Esophagus (tissue), 2 donors: ENCODE data around the gene FTH1. TPM values are rescaled to one million over a fixed set of nuclear protein-coding genes. Genes with fewer than 3 reads are reported as not detected.
"Not testable (repeated sequence)": the region's sequence is repeated elsewhere in the genome, so short reads cannot be mapped to it uniquely, and the experiment has no call there.

Experiments used
- H3K27ac ChIP-seq, 2 donors: one replicate each; pipeline ENCODE4 v1.5.1; 2013; ENCODE audit warnings: low read depth in 2 of 2, mild to moderate bottlenecking in 2 of 2, inconsistent platforms in 1 of 2, low read length in 1 of 2, moderate library complexity in 1 of 2
- H3K27me3 ChIP-seq, 2 donors: one replicate each; pipeline ENCODE4 v1.6.1; 2013; ENCODE audit warnings: low read length in 2 of 2, control low read depth in 1 of 2, mild to moderate bottlenecking in 1 of 2; ENCODE audit not compliant: insufficient read depth in 2 of 2, control insufficient read depth in 1 of 2
- H3K36me3 ChIP-seq, 2 donors: one replicate each; pipeline ENCODE4 v1.6.1; 2013; ENCODE audit warnings: low read length in 1 of 2; ENCODE audit not compliant: control insufficient read depth in 2 of 2, insufficient read depth in 2 of 2
- H3K4me1 ChIP-seq, 2 donors: one replicate each; pipeline ENCODE4 v1.6.1; 2013; ENCODE audit warnings: low read length in 1 of 2; ENCODE audit not compliant: control insufficient read depth in 2 of 2, insufficient read depth in 2 of 2
- H3K4me3 ChIP-seq, 2 donors: one replicate each; pipeline ENCODE4 v1.5.1; 2013; ENCODE audit warnings: low read length in 2 of 2, mild to moderate bottlenecking in 2 of 2, low read depth in 1 of 2, moderate library complexity in 1 of 2
- H3K9me3 ChIP-seq, 2 donors: one replicate each; pipeline ENCODE4 v1.6.1; 2013; ENCODE audit warnings: mild to moderate bottlenecking in 2 of 2, low read depth in 1 of 2, low read length in 1 of 2, moderate library complexity in 1 of 2; ENCODE audit not compliant: control insufficient read depth in 2 of 2, insufficient read depth in 1 of 2
- WGBS, 2 donors: extraction: QIAGEN DNeasy Blood & Tissue Kit; methylation state at CpG; one replicate each; pipeline ENCODE4 v1.1.7; 2013; 5-methylcytosine and 5-hydroxymethylcytosine counted together
- polyA plus RNA-seq, 2 donors: library from polyadenylated mRNA; stranded (reverse); fragments of 200-250 nt; gene quantifications; one replicate each; pipeline ENCODE4 v1.2.3, GENCODE V29; 2013
- donor health status: healthy with polysubstance abuse.
- donor health status: Bipolar disorder and iron deficiency.

FTH1 gene
- polyA plus RNA-seq, 2 donors: 3,491 to 8,500 TPM

DNA sequence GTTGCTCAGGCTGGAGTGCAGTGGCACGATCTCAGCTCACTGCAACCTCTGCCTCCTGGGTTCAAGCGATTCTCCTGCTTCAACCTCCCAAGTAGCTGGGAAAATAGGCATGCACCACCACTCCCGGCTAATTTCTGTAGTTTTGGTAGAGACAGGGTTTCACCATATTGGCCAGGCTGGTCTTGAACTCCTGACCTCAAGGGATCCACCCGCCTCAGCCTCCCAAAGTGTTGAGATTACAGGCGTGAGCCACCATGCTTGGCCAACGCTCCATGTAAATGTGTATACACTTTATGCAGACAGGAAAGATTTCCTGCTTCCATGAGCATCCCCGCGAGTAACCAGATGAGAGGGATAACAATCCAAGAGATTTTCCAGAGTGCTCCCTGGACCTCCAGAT, 34.8 kb upstream of the FTH1 start:
- H3K9me3 ChIP-seq, H3K36me3 ChIP-seq, H3K27ac ChIP-seq, H3K4me3 ChIP-seq, H3K27me3 ChIP-seq, H3K4me1 ChIP-seq: not testable (repeated sequence)
- WGBS, 2 donors: 92 to 94% methylated on average over 8 of the region's 8 CpGs

DNA sequence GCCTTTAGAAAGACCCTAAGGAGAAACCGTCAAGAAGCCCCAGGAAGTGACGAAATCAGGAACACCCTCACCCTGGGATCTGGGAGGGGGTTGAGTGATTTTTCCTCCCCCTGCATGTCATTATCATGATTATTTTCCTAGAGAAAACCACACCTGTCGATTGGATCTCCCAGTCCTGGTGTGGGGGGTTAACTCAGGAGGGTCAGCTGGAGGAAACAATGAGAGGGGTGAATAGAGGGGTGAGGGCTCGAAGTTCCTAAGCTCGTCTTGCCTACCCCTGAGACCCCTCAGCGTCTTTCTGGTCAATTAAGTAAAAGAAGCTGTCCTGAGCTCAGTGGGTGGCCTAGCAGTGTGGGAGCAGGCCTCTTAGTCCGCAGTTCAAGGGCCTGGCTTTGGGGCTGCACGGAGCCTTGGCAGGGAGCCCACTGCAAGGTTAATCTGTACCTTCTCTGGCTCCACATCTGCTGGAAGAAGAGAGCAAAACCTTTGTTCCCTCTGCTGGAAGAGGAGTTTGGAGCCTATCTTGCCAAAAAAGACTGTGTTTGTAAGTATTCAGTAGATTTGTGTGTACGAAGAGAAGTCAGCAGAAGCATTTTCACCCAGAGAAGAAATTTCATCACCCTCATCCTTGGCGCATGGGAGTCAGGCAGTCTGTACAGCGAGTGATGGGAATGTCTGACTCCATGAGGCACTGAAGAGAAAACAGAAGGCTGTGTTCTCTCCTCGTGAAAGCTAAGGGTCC, 34.2 kb upstream of the FTH1 start:
- Histone ChIP-seq H3K27me3 (no peaks in the 10 kb centered on the region), H3K27ac (no peak overlapping the region), H3K4me1 (no peaks in the 10 kb centered on the region), H3K9me3 (peaks cover 2% of the 10 kb centered on the region in 2 donors), H3K36me3 (peaks cover 0 to 4% of the 10 kb centered on the region in 2 donors), H3K4me3 (no peak overlapping the region)
- 49 to 76% methylated on average over 12 of the region's 12 CpGs for WGBS, 2 donors

GRCh38 chr11:62000539-62001446, 33.4 kb upstream of the FTH1 start:
- Histone ChIP-seq H3K27me3 (no peaks in the 10 kb centered on the region), H3K4me1 (no peaks in the 10 kb centered on the region), H3K4me3 (no peak overlapping the region), H3K27ac (no peak overlapping the region), H3K36me3 (peaks cover 0 to 4% of the 10 kb centered on the region in 2 donors), H3K9me3 (peaks cover 2% of the 10 kb centered on the region in 2 donors)
- 79 to 93% methylated on average over 23 of the region's 23 CpGs for WGBS, 2 donors

DNA sequence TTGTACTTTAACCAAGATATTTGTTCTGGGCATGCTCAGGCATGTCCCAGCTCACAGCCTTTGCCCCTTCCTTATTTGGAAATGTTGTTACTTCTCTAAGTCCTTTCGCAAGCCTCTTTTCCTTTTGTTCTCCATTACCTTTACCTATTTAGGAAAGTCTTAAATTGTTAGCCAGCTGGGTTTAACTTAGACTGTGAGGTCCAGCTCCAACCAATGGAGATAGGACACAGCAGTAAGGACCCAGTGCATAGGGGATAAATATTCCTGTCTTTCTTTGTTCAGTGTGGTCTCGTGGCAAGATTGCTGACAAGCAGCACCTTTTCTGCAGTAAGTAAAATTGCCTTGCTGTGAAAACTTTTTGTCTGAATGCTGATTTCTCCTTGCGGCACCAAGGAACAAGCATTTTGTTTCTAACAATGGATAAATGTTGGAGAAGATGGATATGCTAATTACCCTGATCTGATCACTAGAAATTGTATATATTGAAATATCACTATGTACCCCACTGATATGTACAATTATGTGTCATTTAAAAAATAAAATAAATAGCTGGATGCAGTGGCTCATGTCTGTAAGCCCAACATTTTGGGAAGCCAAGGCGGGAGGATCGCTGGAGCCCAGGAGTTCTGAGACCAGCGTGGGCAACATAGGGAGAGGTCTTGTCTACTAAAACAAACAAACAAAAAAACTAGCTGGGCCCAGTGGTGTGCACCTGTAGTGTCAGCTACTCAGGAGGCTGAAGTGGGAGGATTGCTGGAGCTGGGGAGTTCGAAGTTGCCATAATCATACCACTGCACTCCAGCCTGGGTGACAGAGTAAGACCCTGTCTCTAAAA, 31.9 kb upstream of the FTH1 start:
- H3K9me3 ChIP-seq: peaks cover 2% of the 10 kb centered on the region in 2 donors
- H3K36me3 ChIP-seq: peaks cover 0 to 4% of the 10 kb centered on the region in 2 donors
- 94 to 95% methylated on average over 7 of the region's 7 CpGs for WGBS, 2 donors
- H3K27me3 ChIP-seq: no peaks in the 10 kb centered on the region
- no peak overlapping the region for H3K4me3 ChIP-seq
- no peak overlapping the region for H3K27ac ChIP-seq
- no peaks in the 10 kb centered on the region for H3K4me1 ChIP-seq

GRCh38 chr11:61996933-61997332, 29.5 kb upstream of the FTH1 start:
- H3K9me3 ChIP-seq: peaks cover 2% of the 10 kb centered on the region in 2 donors
- 96 to 99% methylated on average over 4 of the region's 4 CpGs for WGBS, 2 donors

GRCh38 chr11:61994981-61995380, 27.5 kb upstream of the FTH1 start:
- WGBS, 2 donors: 80 to 93% methylated on average over 3 of the region's 3 CpGs
- H3K36me3 ChIP-seq: peaks cover 0 to 4% of the 10 kb centered on the region in 2 donors
- peaks cover 2% of the 10 kb centered on the region in 2 donors for H3K9me3 ChIP-seq
- no peak overlapping the region for H3K4me3 ChIP-seq
- H3K4me1 ChIP-seq: no peaks in the 10 kb centered on the region
- H3K27ac ChIP-seq: no peak overlapping the region
- no peaks in the 10 kb centered on the region for H3K27me3 ChIP-seq

More at GRCh38 chr11:61996933-61997332, 29.5 kb upstream of the FTH1 start:
- H3K36me3 ChIP-seq: peaks cover 0 to 4% of the 10 kb centered on the region in 2 donors
- no peak overlapping the region for H3K27ac ChIP-seq
- H3K4me1 ChIP-seq: no peaks in the 10 kb centered on the region
- no peaks in the 10 kb centered on the region for H3K27me3 ChIP-seq
- no peak overlapping the region for H3K4me3 ChIP-seq

DNA sequence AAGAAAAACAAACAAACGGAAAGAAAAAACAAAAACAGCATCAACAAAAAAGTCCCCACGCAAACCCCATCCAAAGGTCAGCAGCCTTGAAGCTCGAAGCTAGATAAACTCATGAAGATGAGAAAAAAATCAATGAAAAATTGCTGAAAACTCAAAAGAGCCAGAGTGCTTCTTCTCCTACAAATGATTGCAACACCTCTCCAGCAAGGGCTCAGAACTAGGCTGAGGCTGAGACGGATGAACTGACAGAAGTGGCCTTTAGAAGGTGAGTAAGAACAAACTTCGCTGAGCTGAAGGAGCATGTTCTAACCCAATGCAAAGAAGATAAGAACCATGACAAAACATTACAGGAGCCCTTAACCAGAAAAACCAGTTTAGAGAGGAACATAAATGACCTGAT, 18.4 kb upstream of the FTH1 start:
- Histone ChIP-seq H3K27ac (peak overlapping the region in 1 of 2 donors; percentile 31), H3K9me3 (no peaks in the 10 kb centered on the region), H3K4me1 (no peaks in the 10 kb centered on the region), H3K27me3 (no peaks in the 10 kb centered on the region), H3K4me3 (no peak overlapping the region), H3K36me3 (no peaks in the 10 kb centered on the region)
- 62 to 72% methylated on average over 5 of the region's 5 CpGs for whole genome bisulfite sequencing, 2 donors

GRCh38 chr11:61983419-61983818, 16.0 kb upstream of the FTH1 start:
- 80 to 94% methylated on average over 1 of the region's 1 CpG for WGBS, 2 donors
- Histone ChIP-seq H3K4me3 (no peak overlapping the region), H3K27ac (no peak overlapping the region), H3K36me3 (no peaks in the 10 kb centered on the region), H3K27me3 (no peaks in the 10 kb centered on the region), H3K9me3 (no peaks in the 10 kb centered on the region), H3K4me1 (peaks cover 0 to 6% of the 10 kb centered on the region in 2 donors)
